Upper lobe of right lung (tissue), 1 donor: ENCODE measurements around the gene POU4F3. TPM values are rescaled to one million over a fixed set of nuclear protein-coding genes. Genes with fewer than 3 reads are reported as not detected.
A peak's percentile ranks its signal among the peaks of the same experiment; 100 is the strongest.
"Not testable (repeated sequence)": the region's sequence is repeated elsewhere in the genome, so short reads cannot be mapped to it uniquely, and the experiment has no call there.

Experiments
- ATAC-seq: fragments of 200-7000 bp; cut with Tn5 transposase; one replicate; pipeline ENCODE4 v1.9.1; 2020; ENCODE audit warnings: mild to moderate bottlenecking, moderate library complexity
- DNase-seq: peaks from one replicate; pipeline ENCODE4 v3.0.0-alpha.2; 2020
- H3K27ac ChIP-seq: fragments of 200-600 bp; one replicate; pipeline ENCODE4 v1.8.0; 2022
- H3K27me3 ChIP-seq: fragments of 200-600 bp; one replicate; pipeline ENCODE4 v1.8.0; 2022; ENCODE audit warnings: mild to moderate bottlenecking
- H3K36me3 ChIP-seq: fragments of 200-600 bp; one replicate; pipeline ENCODE4 v1.8.0; 2022
- H3K4me1 ChIP-seq: fragments of 200-600 bp; one replicate; pipeline ENCODE4 v1.8.0; 2022
- H3K4me3 ChIP-seq: fragments of 200-600 bp; one replicate; pipeline ENCODE4 v1.8.0; 2022; ENCODE audit warnings: mild to moderate bottlenecking
- H3K9me3 ChIP-seq: fragments of 200-600 bp; one replicate; pipeline ENCODE4 v1.8.0; 2022
- intact Hi-C: fragments of 100-400 bp; cut with DNase I; formaldehyde crosslinking; loops from one replicate; pipeline ENCODE4 v1.11.0; 2022
- long read RNA-seq: library from polyadenylated mRNA; unstranded; transcript quantifications from one replicate; pipeline ENCODE4 v2.0.0, GENCODE V29; 2021
- total RNA-seq: library from RNA; stranded (reverse); fragmentation: NEBNext Ultra II Directional; extraction: Animal tissue kit (Norgen Biotek cat#: 25700); gene quantifications from one replicate; pipeline ENCODE4 v1.2.1, GENCODE V29; 2021
- TF ChIP-seq, protein P1 (sequence below): fragments of 200-600 bp; IDR thresholded peaks from one replicate; pipeline ENCODE4 v1.8.0; 2022; ENCODE audit warnings: antibody characterized with exemption
- donor health status: DM: no; HTN: yes; CAD: no; lungs with severe emphysema.

POU4F3 gene, protein sequence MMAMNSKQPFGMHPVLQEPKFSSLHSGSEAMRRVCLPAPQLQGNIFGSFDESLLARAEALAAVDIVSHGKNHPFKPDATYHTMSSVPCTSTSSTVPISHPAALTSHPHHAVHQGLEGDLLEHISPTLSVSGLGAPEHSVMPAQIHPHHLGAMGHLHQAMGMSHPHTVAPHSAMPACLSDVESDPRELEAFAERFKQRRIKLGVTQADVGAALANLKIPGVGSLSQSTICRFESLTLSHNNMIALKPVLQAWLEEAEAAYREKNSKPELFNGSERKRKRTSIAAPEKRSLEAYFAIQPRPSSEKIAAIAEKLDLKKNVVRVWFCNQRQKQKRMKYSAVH
- total RNA-seq: not detected
- long read RNA-seq: 0 reads

DNA sequence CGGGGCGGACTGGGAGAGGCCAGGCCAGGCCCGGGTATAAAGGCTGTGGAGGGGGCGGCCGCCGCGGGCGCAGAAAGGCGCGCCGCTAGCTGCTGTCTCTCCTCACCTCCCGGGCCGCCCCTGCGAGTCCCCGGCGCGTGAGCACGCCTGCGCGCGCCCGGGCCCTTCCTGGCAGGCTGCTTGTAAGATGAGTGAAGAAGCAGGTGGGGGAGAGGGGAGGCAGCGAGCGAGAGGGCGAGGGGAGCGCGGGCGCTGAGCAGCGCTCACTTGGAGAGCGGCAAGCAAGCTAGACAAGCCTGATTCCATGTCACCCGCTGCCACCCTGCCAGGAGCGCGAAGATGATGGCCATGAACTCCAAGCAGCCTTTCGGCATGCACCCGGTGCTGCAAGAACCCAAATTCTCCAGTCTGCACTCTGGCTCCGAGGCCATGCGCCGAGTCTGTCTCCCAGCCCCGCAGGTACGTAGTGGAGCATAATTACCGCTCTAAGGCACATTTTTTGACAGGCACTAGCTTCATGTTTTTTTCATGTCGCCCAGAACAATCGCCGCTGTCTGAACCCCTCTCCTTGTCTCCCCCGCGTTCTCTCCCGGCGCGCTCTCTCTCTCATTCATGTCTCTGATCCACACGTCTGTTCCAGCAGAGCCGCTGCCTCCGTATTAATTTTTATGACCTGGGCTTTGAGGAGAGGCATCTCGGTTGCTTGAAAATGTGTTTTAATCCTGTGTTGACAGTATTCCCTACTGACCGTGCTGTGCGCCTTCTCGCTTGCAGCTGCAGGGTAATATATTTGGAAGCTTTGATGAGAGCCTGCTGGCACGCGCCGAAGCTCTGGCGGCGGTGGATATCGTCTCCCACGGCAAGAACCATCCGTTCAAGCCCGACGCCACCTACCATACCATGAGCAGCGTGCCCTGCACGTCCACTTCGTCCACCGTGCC lies at the start of gene POU4F3:
Gene POU4F3, plus strand, starts transcription at position 66 of the 941 bp plus-strand sequence. Its CDS starts 274 bp downstream, at position 340.
- Histone ChIP-seq H3K27me3 (peaks cover 89% of the 10 kb centered on the region), H3K36me3 (no peaks in the 10 kb centered on the region), H3K4me3 (no peak within 1 kb of the TSS), H3K4me1 (no peaks in the 10 kb centered on the region), H3K27ac (no peak within 1 kb of the TSS), H3K9me3 (no peaks in the 10 kb centered on the region)
- DNase-seq (no peak), ATAC-seq (no peak)
- TF ChIP-seq, protein P1, sequence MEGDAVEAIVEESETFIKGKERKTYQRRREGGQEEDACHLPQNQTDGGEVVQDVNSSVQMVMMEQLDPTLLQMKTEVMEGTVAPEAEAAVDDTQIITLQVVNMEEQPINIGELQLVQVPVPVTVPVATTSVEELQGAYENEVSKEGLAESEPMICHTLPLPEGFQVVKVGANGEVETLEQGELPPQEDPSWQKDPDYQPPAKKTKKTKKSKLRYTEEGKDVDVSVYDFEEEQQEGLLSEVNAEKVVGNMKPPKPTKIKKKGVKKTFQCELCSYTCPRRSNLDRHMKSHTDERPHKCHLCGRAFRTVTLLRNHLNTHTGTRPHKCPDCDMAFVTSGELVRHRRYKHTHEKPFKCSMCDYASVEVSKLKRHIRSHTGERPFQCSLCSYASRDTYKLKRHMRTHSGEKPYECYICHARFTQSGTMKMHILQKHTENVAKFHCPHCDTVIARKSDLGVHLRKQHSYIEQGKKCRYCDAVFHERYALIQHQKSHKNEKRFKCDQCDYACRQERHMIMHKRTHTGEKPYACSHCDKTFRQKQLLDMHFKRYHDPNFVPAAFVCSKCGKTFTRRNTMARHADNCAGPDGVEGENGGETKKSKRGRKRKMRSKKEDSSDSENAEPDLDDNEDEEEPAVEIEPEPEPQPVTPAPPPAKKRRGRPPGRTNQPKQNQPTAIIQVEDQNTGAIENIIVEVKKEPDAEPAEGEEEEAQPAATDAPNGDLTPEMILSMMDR: no peak
- intact Hi-C loops: no loop called here

GRCh38 chr5:146290318-146290717 lies 48.3 kb upstream of the POU4F3 start:
- H3K9me3 ChIP-seq: no peaks in the 10 kb centered on the region
- no peaks in the 10 kb centered on the region for H3K4me1 ChIP-seq
- intact Hi-C loops: no loop called here
- H3K27ac ChIP-seq: no peak overlapping the region
- H3K27me3 ChIP-seq: no peaks in the 10 kb centered on the region
- peaks cover 26% of the 10 kb centered on the region for H3K36me3 ChIP-seq
- H3K4me3 ChIP-seq: no peak overlapping the region
- TF ChIP-seq, protein P1: no peak
- no peak for ATAC-seq
- DNase-seq: no peak

DNA sequence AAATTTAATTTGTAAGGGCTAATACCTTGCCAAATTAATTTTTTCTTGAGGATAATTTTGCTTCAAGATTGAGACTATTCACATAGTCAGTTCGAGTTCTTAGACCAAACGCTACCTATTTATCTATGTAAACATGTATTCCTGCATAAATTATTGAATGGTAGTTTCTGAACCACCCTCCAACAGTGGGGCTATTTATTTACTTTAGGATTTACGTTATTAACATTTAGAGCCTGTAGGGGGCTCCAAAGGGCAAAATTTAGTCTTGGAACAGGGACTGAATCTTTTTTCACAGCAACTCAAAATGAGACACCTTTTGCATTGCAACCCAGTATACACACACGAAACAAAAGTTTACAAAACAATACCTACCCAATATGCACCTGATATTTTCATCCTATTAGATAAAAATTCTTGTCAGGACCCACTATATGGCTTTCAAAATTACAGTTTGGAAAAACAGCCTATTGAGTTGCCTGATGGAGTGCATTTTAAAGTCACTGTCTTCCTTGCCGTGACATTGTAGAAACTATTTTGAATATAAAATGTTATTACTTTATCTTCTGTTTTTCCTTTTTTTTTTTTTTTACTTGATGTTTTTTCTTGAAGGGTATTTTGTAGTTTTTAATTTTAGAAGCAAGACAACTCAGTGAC lies 47.1 kb upstream of the POU4F3 start:
- H3K27me3 ChIP-seq: no peaks in the 10 kb centered on the region
- no peak overlapping the region for H3K27ac ChIP-seq
- DNase-seq (no peak), ATAC-seq (peak; percentile 69)
- intact Hi-C loops: no loop called here
- H3K9me3 ChIP-seq: no peaks in the 10 kb centered on the region
- TF ChIP-seq, protein P1: peak; percentile 63
- H3K36me3 ChIP-seq: peaks cover 13% of the 10 kb centered on the region
- no peak overlapping the region for H3K4me3 ChIP-seq
- no peaks in the 10 kb centered on the region for H3K4me1 ChIP-seq

DNA sequence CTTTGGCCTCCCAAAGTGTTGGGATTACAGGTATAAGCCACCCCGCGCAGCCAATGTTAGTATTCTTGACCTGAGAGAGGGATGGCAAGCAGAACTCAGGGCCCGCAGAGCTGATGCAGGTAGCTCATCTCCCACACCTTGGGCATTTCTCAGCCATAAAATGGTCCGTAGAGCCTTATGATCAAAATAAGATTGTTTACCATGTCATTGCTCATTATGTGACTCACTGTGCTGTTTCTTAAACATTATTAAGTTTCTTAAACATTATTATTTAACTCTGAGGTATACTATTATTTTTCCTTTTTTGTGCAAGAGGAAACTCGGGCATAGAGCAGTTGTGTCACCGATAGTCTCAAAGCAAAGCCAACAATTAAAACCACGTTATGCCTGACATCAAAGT lies 42.4 kb upstream of the POU4F3 start:
- H3K36me3 ChIP-seq: no peaks in the 10 kb centered on the region
- ATAC-seq (no peak), DNase-seq (no peak)
- intact Hi-C loops: no loop called here
- no peaks in the 10 kb centered on the region for H3K27me3 ChIP-seq
- TF ChIP-seq, protein P1: no peak
- no peaks in the 10 kb centered on the region for H3K4me1 ChIP-seq
- no peak overlapping the region for H3K4me3 ChIP-seq
- no peak overlapping the region for H3K27ac ChIP-seq
- H3K9me3 ChIP-seq: no peaks in the 10 kb centered on the region

DNA sequence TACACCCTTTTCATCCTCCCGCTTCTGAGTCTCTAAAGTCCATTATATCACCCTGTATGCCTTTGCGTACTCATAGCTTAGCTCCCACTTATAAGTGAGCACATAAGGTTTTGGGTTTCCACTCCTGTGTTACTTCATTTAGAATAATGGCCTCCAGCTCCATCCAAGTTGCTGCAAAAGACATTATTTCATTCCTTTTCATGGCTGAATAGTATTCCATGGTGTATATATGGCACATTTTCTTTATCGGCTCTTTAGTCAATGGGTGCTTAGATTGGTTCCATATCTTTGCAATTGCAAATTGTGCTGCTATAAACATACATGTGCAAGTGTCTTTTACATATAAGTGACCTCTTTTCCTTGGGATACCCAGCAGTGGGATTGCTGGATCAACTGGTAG lies 39.7 kb upstream of the POU4F3 start:
- H3K4me1 ChIP-seq, H3K27me3 ChIP-seq, intact Hi-C loops: not testable (repeated sequence)

More for the DNA sequence above, 39.7 kb upstream of the POU4F3 start:
- DNase-seq, H3K9me3 ChIP-seq, ATAC-seq, H3K36me3 ChIP-seq, H3K4me3 ChIP-seq, H3K27ac ChIP-seq: not testable (repeated sequence)
